GM12864 (cell line): Measurements from ENCODE around the gene ACTG2.

Experiments used
- DNase-seq: peaks from one replicate; pipeline ENCODE4 v3.0.0-alpha.2; 2011; ENCODE audit warnings: low read depth
- H3K4me3 ChIP-seq: 2 replicates; pipeline ENCODE4 v1.5.1; 2011; ENCODE audit warnings: mild to moderate bottlenecking, low read depth, low read length, control low read depth
- CTCF ChIP-seq: IDR thresholded peaks from 2 replicates; pipeline ENCODE4 v1.5.1; 2011; ENCODE audit warnings: low read depth, mild to moderate bottlenecking, moderate library complexity, low read length, control low read depth, inconsistent platforms; ENCODE audit errors: missing control alignments

The ACTG2 gene

GRCh38 chr2:73969356-73969755 is 76.5 kb downstream of the ACTG2 start:
- no peak for DNase-seq
- no peak for TF ChIP-seq CTCF
- H3K4me3 ChIP-seq: no peak overlapping the region
